NCI-H2081 treated with DMSO at 0.1 percent for 48 hours (cell line): ENCODE measurements around the gene VPS13C.
"Not testable (repeated sequence)": the region's sequence is repeated elsewhere in the genome, so short reads cannot be mapped to it uniquely, and the experiment has no call there.

Experiments used
- DNase-seq: peaks from one replicate; lab custom pipeline; 2025; lab: John Stamatoyannopoulos, UW

Gene VPS13C

DNA sequence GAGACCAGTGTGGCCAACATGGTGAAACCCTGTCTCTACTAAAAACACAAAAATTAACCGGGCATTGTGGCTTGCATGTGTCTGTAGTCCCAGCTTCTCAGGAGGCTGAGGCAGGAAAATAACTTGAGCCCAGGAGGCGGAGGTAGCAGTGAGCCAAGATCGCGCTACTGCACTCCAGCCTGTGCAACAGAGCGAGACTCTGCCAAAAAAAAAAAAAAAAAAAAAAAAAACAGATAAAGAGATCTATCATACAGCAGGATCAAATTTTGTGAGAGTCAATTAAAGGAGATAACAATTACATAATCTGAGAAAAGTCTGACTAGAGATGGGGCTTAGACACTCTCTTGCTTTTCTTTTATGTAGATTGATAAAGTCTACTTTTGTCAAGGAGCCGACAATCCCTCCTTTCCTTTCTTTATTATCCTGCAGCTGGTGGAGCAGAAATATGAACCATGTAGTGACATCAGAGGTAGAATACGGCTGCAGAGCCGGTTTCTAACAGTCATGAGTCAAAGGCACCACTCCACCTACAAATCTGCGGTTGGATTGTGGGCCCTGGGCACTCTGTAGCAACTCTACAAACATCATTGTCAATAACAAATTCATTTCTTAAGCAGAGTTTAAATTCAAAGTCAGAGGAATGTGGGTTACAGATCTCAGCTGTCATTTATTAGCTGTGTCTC lies 15.5 kb upstream of the VPS13C start:
- DNase-seq: no peak

DNA sequence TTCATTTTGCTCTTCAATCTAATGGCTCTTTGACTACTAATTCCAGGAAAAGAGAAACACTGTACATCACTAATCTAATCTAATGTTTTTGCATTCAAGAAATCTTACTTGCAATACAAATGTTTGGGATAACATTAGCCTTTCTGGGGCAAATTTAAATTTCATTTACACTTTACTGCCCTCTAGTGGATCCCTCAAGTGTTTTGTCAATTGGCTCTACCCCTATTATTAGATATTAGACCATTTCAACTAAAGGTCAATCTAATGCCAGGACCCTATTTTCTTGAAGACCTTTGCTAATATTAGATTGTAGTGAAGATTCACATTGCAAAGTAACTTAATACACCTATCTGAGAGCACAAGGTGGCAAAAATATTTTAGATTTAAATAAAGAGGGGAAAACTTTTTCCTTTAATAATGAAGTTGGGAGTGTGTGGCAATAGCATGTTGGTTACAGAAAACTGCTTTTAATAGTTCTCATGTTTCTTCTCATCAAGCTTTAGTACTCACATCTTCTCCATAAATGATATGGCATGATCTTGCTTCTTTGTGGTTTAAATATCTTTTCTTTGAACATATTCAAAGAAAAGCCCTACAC lies 11.6 kb upstream of the VPS13C start:
- DNase-seq: no peak

DNA sequence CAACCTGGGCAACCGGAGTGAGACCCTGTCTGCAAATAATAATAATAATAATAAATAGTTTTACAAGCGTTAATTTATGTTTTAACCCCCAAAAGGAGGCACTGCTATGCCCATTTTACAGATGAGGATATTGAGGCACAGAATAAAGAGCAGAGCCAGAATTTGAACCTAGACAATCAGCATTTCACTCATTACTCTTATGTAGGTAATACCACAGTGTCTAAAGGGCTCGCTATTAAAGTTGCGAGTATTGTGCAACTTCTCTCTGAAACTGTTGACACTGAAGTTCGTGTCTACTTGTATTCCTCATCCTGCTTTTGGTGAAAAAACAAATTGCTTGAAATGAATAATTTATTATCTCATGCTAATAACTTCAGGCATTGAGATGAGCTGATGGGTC lies 9.3 kb upstream of the VPS13C start:
- no peak for DNase-seq

DNA sequence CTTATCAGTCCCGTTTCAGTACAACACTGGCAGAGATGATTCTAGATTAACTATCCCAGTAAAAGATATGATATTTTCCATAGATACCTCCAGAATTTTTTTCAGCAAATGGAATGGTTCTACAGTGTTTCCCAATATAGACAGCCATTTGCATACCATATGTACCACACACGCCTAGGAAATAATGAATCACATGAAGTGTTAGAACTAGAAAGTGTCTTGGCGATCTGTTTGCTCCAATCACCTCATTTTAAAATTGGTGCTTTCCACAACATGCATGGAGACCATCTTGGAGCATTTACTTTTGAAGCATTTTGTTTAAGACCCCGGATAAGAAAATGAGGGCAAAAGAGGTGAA lies 8.5 kb upstream of the VPS13C start:
- DNase-seq: no peak

DNA sequence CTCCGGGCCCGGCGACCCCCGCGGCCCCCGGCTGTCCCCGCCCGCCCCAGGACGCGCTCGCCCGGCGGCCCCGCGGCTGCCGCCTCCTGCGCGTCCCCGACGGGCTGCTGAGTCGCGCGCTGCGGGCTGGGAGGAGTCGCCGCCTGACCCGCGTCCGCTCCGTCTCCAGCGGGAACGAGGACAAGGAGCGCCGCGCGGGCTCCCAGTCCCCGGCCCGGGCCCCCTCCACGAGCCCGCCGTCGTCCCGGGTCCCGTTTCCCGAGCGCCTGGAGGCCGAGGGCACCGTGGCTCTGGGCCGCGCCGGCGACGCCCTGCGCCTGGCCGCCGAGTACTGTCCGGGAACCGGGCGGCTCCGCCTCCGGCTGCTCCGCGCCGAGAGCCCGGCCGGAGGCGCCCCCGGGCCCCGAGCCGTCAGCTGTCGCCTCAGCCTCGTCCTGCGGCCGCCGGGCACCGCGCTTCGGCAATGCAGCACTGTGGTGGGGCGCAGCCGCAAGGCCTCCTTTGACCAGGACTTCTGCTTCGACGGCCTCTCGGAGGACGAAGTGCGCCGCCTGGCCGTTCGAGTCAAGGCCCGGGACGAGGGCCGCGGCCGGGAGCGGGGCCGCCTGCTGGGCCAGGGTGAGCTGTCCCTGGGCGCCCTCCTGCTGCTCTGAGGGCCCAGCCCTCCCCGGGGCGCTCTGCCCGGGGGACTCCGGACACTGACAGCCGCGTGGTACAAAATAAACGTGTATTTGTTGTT lies 8.0 kb upstream of the VPS13C start:
- DNase-seq: no peak

DNA sequence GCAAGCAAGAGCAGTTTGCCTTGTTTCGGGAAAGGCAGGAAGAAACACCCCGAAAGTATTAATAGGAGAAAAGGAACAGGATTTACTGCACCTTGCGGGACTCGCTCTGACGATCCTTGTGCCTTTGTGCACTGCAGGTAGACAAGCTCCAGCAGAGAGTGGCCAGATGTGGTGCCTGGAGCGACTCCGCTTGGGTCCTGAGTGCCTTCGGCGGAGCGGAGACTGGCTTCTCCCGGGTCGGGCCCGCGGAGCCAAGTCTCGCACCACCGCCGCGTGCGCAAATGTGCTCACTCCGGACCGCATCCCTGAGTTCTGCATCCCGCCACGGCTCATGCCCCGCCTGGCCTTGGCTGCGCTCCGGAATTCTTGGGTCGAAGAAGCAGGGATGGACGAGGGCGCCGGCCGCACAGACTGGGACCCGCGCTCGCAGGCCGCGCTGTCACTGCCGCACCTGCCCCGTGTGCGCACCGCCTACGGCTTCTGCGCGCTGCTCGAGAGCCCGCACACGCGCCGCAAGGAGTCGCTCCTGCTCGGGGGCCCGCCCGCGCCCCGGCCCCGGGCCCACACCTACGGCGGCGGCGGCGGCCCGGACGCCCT lies 7.3 kb upstream of the VPS13C start:
- no peak for DNase-seq

DNA sequence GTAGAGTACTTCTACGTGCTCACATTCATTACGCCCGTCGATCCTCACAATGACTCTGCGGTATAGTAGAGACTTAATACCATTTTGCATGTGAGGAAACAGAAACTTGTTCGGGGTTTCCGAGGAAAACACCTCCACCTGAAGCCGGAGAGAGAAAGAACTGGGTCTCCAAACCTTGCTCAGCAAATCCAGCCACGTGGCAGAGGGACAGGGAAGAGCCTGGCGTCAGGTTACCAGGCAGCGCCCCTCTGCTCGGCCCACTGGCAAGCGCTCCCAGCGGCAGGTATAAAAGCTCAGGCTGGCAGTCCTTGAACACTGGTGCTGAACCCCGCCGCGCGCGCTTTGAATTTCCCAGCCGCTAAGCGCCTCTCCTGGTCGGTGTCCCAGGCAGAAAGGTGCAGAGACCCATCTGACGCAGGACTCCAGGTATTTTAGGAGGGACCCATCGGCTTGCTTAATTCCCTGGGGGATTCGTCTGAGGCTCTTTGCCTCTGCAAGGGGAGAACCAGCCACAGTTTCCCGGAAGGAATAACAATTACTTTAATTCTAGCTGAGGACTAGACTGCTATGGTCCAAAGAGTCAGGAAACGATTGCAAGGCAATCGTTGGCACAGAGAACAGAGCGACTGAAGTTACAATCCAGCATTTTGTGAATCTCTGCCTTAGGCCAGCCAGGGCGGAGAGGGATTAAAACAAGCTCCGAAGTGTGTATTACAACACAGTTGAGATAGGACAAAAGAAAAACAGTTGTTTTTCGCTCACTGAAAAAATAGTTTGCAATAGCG lies 6.6 kb upstream of the VPS13C start, which contains the start of gene C2CD4A:
Gene C2CD4A (plus strand): TSS at position 315 of the 785 bp plus-strand sequence. CDS start 637 bp downstream, outside the sequence.
- DNase-seq: peak; percentile 70

DNA sequence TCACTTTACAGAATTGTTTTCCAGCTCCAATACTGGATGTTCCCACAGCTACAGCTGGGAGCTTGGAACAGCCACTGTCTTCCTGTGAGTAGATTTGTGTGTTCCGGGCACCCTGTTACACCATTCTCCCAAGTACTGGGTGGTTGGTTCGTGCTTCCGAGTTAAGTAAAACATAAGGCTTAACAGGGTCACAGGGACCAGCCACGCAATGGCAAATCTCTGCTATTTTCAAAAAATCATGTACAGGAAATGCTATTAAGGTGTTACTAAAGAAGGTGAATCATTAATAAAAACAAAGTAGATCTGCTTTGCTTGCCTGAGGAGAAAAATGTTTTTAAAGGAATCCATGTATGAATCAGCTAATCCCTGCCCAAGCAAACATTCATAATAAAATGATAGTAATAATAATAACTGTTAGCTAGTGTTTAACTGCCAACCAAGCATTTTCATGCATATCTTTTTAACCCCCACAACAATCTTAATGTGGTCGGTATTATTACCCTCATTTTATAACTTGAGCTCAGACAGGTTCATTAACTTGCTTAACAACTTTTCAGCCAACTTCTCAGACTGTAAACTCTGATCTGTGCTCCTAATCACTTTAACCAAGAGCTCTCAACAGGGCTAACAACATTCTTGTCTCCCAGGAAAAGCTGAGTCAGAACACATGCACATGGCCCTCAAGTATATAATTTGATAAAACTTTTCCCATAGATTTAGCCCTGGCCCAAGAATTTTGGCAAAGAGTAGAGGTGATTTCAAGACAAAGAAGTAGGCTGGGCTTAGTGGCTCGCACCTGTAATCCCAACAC lies 3.8 kb upstream of the VPS13C start:
- no peak for DNase-seq

DNA sequence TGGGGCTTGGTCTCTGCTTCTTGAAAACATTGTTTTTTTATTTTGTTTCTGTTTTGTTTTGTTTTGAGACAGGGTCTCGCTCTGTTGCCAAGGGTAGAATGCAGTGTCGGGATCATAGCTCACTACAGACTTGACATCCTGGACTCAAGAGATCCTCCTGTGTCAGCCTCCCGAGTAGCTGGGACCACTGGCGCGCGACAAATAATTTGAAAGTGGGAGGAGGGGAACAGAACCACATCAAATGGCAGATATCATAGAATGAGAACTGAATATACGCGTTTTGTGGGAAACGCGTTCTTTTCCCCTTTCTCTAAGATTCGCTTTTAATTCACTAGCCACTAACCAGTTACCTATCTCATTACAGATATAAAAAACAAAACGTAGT lies 641 bp upstream of the VPS13C start:
- no peak for DNase-seq

DNA sequence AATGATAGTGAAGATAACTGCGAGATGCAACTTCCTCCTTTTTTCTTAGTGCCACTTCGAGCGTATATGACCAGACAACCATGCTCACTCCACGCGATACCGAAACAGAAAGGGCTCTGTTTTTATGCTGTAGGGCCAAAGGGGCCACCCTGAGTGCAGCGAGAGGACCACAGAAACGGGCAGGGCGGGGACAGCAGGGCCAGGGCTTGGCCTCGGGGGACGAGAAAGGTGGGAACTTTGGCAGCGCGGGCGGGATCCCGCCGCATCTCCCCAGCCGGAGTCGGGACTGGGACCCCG lies 483 bp downstream of the VPS13C start:
- no peak for DNase-seq

DNA sequence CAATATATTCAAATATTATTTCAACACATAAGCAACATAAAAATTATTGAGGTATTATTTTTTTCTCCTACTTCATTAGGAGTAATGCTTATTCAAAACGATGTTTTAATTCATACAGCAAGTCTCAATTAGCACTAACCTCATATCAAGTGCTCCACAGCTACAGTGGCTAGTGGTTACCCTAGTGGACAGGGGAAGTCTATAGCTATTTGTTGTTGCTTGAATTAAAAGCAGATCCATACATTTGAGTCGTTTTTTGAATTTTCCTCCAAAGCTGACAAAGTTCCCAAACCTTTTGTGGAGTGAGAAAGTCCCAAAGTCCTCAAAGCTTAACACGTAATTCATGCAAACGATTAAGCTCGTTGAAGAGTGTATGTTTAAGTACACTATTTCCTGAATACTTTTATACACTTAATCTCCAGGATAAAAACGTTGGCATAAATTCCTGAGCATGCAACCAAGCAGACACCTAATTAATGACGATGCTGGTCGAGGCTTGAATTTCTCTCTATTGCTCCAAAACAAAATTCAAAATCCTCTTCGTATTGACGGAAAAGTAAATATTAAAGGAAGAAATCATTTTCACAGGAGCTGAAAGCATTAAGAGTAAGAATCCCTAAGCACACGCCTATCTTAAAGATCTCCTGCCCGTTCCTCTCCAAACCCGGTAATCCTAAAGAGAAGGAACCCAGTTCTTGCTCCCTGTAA lies 985 bp downstream of the VPS13C start:
- no peak for DNase-seq

DNA sequence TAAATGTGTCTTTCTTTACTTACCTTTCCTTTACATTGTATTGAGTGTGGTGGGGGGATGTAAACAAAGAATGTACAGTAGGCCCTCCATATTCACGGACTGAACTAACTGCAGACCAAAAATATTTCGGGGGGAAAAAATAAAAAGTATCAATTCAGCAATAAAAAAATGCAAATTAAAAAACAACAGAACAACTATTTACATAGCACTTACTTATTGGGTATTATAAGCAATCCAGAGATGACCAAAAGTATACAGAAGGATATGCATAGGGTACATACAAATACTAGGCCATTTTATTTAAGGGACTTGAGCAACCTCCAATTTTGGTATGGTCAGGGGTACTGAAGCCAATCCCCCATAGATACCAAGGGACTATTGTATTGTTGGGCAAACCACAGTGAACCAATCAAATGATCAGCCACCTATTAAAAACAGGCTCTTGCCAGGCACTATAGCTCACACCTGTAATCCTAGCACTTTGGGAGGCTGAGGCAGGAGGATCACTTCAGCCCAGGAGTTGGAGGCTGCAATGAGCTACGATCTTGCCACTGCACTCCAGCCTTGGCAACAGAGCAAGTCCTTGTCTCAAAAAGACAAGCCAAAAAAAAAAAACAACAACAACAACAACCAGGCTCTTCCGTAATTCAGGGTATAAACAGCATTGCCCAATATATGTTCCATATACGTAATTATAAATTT lies 1.8 kb downstream of the VPS13C start:
- no peak for DNase-seq

DNA sequence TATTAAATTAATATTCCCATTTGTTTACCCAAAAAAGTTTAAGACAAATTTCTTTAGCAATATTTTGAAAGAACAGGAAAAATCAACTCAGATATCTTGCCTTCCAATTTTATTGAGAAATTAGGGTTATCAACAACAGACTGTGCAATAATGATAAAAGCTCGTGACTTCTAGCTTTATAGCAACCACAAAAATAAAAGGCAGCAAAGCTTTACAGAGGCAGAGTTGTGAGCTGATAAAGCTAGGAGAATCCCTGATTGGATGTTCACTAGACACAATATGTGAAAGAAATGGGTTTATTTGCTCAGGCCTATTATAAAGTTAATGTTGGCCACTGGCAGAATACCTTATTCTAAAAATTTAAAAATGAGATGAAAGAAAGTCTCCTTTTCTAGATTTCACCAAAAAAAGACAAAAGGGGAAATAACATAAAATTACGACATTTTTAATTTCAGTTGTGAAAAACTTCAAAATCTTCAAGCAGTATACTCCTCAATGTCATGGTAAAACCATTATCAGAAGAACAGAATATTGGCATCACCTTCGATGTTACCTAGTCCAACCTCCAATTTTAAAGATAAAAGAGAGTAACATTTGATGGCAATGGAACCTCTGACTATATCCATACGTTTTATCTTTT lies 2.8 kb downstream of the VPS13C start:
- DNase-seq: no peak

DNA sequence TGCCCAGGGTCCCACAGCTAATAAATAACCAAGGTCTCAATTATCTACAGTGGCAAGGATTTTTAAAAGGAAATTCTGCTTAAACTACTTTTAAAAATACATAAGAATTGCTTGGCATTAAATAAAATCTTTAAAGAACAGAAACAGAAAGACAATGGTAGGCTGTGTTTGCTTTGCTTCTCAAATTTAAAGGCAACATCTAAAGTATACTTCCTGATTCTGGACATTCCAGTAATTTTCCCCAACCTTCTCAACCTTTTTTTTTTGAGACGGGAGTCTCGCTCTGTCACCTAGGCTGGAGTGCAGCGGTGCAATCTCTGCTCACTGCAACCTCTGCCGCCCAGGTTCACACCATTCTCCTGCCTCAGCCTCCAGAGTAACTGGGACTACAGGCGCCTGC lies 5.3 kb downstream of the VPS13C start:
- DNase-seq: no peak

DNA sequence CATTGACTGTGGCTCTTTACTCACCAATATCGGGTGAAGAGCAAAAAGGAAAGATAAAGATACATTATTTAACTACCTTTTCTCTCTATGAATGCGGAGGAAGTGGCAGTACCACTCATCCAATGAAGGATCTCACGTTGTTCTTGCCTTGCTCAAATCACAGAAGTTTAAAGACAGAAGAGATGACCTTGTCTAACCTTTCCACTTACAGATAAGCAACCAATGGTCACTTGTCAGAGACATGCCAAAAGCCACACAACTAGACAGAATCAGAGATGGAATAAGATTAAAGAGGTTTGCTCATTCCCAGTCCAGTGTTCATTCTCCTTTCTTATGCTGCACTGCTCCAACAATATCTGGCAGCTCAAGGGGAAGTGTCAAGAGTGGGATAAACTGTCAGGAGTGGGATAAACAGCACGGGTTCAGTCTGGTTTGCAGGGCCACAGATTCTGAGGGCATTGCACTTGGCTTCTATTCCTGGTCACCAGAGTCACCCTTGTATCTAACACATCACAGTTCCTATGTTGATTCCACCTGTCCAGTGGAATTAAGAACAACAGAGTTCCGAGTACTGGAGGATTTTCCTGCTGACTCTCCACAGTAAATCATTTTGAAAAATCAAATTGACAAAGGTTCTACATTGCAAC lies 6.7 kb downstream of the VPS13C start:
- no peak for DNase-seq

DNA sequence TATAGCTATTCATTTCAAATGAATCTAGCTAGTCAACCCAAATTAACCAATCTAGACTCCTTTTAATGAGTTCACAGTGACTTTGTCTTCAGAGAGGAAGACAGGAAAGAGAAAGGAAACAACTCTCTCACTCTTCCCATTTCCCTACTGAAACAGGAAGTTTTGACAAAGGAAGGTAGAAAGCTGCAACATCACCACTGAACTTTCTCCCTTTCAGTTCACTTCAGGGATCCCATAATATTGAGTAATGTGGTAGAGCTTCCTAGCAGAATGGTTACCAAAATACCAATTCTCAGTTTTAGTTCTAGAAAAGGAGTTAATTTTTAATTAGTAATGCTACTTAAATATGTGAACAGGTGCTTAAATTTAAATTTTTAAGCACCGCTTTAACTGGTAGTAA lies 7.5 kb downstream of the VPS13C start:
- DNase-seq: no peak

DNA sequence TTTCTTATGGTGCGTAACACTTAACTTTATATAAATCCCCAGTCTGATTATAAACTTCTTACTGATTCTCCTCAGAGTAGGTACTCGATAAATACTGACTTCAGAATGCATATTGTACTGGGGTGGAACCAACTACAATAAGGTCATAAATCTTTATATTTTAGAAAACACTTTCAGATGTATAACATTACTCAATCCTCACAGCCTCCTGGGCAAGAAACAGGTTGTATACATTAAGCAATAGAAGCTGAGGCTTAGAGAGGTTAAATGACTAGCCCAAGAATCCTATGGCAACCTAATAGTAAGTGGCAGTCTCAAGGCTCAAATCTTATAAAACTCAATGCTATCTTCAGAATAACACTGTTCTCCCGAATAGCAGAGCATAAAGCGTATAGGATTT lies 9.1 kb downstream of the VPS13C start:
- DNase-seq: no peak

DNA sequence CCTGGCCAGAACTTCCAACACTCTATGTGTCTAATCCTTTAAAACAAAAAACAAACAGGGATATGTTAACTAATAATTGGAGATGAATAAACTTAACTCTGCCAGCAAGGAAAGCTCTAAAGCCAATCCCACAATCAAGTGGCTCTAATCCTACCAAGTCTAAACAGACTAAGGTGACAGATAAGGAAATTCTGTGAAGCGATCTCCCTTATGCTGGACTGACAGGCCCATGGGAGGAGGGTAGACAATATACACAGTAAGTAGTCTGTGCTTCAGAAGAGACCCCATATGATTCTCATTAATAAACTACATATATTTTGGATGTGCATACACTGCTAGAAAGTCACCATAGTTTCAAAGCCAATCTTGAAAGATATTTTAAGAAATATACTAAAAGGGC lies 10.1 kb downstream of the VPS13C start:
- DNase-seq: no peak

DNA sequence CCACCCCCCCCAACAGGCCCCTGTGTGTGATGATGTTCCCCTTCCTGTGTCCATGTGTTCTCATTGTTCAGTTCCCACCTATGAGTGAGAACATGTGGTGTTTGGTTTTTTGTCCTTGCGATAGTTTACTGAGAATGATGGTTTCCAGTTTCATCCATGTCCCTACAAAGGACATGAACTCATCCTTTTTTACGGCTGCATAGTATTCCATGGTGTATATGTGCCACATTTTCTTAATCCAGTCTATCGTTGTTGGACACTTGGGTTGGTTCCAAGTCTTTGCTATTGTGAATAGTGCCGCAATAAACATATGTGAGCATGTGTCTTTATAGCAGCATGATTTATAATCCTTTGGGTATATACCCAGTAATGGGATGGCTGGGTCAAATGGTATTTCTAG lies 12.0 kb downstream of the VPS13C start:
- DNase-seq: not testable (repeated sequence)
